Measurements from ENCODE around the gene GRIN2A.

GRIN2A gene

GRCh38 chr16:10128397-10129258 is 53.6 kb downstream of the GRIN2A start:
- no peak for TF ChIP-seq CTCF (conservative IDR thresholded peaks at IDR 0.05; ENCODE audit: control insufficient read depth, insufficient read depth, low read depth, low read length)
- no peak for DNase-seq (ENCODE audit: low read depth)
- no peak overlapping the region for H3K4me3 ChIP-seq (ENCODE audit: control insufficient read depth, low read depth, low read length)

GRCh38 chr16:10126686-10127085 is 55.5 kb downstream of the GRIN2A start:
- no peak for TF ChIP-seq CTCF (conservative IDR thresholded peaks at IDR 0.05; ENCODE audit: control insufficient read depth, insufficient read depth, low read depth, low read length)
- peak; percentile 87 for DNase-seq (ENCODE audit: low read depth)
- H3K4me3 ChIP-seq (ENCODE audit: control insufficient read depth, low read depth, low read length) = no peak overlapping the region

DNA sequence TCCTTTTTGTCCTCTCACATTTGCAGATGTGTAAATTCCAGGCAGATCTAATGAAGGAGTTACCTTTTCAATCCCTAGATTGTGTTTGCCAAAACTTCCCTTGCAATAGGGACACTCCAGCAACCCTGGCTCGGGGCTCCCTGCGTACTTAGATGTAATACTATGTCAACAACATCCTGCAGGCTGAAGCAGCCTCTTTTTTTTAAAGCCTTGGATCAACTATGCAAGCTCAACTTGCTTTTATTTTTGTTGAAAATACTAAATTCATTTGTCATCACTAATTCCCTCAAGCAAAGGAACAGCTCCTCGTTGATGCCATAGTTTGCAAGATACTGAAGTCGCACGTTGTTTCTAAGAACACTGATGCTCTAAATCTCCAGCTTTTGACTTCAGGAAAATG is 59.1 kb downstream of the GRIN2A start:
- no peak overlapping the region for H3K4me3 ChIP-seq (ENCODE audit: control insufficient read depth, low read depth, low read length)
- TF ChIP-seq CTCF (conservative IDR thresholded peaks at IDR 0.05; ENCODE audit: control insufficient read depth, insufficient read depth, low read depth, low read length) = no peak
- DNase-seq (ENCODE audit: low read depth) = peak; percentile 20

DNA sequence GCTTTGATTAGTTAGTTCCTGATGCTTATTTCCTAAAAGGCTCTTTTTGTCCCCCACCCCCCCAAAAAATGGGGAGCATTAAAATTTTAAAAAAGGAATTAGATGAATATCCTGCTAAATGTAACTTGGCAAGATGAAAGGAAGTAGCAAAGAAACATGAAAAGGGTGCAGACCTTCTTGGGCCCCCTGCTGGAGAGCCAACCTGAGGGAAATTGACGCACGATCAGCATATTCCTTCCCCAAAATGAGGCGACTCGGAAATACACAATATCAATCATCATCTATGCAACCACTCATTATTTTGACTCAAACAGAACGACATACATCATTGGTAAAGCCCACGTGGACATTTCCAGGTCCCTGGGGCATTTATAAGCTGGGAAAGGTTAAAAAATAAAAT is 59.7 kb downstream of the GRIN2A start:
- TF ChIP-seq CTCF (conservative IDR thresholded peaks at IDR 0.05; ENCODE audit: control insufficient read depth, insufficient read depth, low read depth, low read length) = peak; percentile 60
- H3K4me3 ChIP-seq (ENCODE audit: control insufficient read depth, low read depth, low read length) = no peak overlapping the region

DNA sequence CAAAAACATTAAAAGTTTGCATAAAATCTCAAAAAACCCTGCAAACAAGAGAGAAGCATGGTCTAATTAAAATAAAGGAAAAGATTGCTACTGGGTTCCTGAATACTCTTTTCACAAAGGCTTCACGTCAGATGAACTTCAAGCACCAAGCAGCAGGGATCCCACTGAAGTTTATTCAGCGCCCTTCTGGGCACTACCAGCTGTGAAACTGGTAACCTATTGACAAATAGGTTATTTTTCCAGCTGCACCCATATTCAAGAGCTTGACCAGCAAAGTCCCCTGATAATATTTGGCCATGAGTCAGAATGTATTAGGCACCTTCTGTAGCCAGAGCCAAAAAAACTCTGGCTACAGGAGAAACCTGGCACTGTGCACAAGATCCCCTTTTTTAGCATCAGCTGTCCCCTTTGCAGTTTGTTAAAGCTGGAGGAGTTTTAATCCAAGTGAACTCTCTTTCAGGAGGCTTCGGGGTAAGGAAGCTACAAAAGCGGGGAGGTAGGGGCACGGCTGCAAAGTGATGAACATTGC is 60.3 kb downstream of the GRIN2A start:
- no peak for TF ChIP-seq CTCF (conservative IDR thresholded peaks at IDR 0.05; ENCODE audit: control insufficient read depth, insufficient read depth, low read depth, low read length)
- no peak overlapping the region for H3K4me3 ChIP-seq (ENCODE audit: control insufficient read depth, low read depth, low read length)
- DNase-seq (ENCODE audit: low read depth) = no peak

More for the DNA sequence above, 59.7 kb downstream of the GRIN2A start:
- peak; percentile 42 for DNase-seq (ENCODE audit: low read depth)

DNA sequence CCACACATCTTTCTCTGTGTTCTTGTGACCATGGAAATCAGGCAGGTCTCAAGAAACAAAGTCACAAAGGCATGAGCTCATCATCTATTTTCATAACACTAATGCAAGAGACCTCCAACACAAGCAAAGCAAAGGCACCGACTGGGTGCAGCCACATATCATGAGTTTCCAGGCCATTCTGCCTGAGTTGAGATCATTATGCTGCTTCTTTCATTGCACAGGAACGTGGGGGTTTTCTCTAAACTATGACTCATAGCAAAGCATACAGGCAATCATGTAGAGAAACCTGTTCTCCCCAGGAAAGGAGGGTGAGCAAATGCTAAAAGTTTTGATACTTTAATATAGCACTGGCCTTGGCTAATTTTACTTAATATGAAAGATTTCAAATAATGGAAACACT is 60.7 kb downstream of the GRIN2A start:
- peak; percentile 78 for DNase-seq (ENCODE audit: low read depth)
- no peak for TF ChIP-seq CTCF (conservative IDR thresholded peaks at IDR 0.05; ENCODE audit: control insufficient read depth, insufficient read depth, low read depth, low read length)
- no peak overlapping the region for H3K4me3 ChIP-seq (ENCODE audit: control insufficient read depth, low read depth, low read length)

All from fibroblast of mammary gland (primary cell).